ENCODE measurements around the gene OLFM2.
"Not testable (repeated sequence)": the region's sequence is repeated elsewhere in the genome, so short reads cannot be mapped to it uniquely, and the experiment has no call there.

The OLFM2 gene

DNA sequence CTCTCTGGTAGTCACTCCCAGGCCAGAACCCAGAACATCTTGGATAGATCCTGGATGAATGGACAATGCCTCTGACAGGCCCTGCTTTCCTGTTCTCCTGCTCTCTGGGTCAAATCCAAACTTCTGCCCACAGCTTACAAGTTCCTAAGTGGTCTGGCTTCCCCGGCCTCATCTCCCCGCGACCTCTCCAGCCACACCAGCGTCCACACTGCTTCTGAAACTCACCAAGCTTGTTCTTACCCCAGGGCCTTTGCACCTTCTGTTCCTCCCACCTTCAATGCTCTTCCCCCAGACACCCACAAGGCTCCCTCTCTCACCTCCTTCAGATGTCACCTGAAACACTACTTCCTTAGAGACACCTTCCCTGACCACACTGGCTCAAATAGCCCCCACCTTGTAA is 3.5 kb downstream of the OLFM2 start:
- TF ChIP-seq EZH2phosphoT487 (IDR thresholded peaks at IDR 0.05; ENCODE audit: low read depth), result no peak
- TF ChIP-seq, protein P1, sequence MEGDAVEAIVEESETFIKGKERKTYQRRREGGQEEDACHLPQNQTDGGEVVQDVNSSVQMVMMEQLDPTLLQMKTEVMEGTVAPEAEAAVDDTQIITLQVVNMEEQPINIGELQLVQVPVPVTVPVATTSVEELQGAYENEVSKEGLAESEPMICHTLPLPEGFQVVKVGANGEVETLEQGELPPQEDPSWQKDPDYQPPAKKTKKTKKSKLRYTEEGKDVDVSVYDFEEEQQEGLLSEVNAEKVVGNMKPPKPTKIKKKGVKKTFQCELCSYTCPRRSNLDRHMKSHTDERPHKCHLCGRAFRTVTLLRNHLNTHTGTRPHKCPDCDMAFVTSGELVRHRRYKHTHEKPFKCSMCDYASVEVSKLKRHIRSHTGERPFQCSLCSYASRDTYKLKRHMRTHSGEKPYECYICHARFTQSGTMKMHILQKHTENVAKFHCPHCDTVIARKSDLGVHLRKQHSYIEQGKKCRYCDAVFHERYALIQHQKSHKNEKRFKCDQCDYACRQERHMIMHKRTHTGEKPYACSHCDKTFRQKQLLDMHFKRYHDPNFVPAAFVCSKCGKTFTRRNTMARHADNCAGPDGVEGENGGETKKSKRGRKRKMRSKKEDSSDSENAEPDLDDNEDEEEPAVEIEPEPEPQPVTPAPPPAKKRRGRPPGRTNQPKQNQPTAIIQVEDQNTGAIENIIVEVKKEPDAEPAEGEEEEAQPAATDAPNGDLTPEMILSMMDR (IDR thresholded peaks at IDR 0.05; ENCODE audit: low read depth, low read length), result no peak
- H3K9ac ChIP-seq (ENCODE audit: low read length), result no peak overlapping the region
- H3K36me3 ChIP-seq (replicated peaks; ENCODE audit: low read depth, low read length), result no peaks in the 10 kb centered on the region
- no peak overlapping the region for H2AFZ ChIP-seq (ENCODE audit: low read depth, low read length)
- no peaks in the 10 kb centered on the region for H3K9me3 ChIP-seq (ENCODE audit: insufficient read depth, low read length)
- no peaks in the 10 kb centered on the region for H4K20me1 ChIP-seq (ENCODE audit: insufficient read depth, low read length)
- no peak overlapping the region for H3K4me2 ChIP-seq (ENCODE audit: low read length)
- no peak overlapping the region for H3K4me3 ChIP-seq (ENCODE audit: low read length)
- peaks cover 16% of the 10 kb centered on the region for H3K27me3 ChIP-seq (ENCODE audit: low read depth, low read length)
- H3K4me1 ChIP-seq (ENCODE audit: low read length), result peaks cover 9% of the 10 kb centered on the region
- no peaks in the 10 kb centered on the region for H3K79me2 ChIP-seq (ENCODE audit: low read length)
- no peak overlapping the region for H3K27ac ChIP-seq (ENCODE audit: low read length)

DNA sequence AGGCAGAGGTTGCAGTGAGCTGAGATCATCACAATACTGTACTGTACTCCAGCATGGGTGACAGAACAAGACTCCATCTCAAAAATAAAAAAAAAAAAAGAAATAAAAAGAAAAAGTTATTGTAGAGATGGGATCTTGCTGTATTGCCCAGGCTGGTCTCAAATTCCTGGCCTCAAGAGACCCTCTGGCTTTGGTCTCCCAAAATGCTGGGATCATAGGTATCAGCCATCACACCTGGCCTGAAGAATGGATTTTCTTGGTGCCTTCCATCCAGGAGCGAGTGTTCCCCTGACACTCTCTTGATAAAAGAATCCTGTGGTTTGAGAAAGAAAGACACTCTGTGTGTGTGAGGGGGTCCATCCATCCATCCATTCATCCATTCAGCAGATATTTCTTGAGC is 4.7 kb downstream of the OLFM2 start:
- no peak overlapping the region for H3K4me2 ChIP-seq (ENCODE audit: low read length)
- H3K4me1 ChIP-seq (ENCODE audit: low read length), result peaks cover 22% of the 10 kb centered on the region
- H3K79me2 ChIP-seq (ENCODE audit: low read length), result no peaks in the 10 kb centered on the region
- H3K27me3 ChIP-seq (ENCODE audit: low read depth, low read length), result peaks cover 16% of the 10 kb centered on the region
- H3K4me3 ChIP-seq (ENCODE audit: low read length), result no peak overlapping the region
- H3K9ac ChIP-seq (ENCODE audit: low read length), result no peak overlapping the region
- no peaks in the 10 kb centered on the region for H3K9me3 ChIP-seq (ENCODE audit: insufficient read depth, low read length)
- no peak for TF ChIP-seq EZH2phosphoT487 (IDR thresholded peaks at IDR 0.05; ENCODE audit: low read depth)
- TF ChIP-seq, protein P1 (IDR thresholded peaks at IDR 0.05; ENCODE audit: low read depth, low read length), result no peak
- no peaks in the 10 kb centered on the region for H4K20me1 ChIP-seq (ENCODE audit: insufficient read depth, low read length)
- no peak overlapping the region for H2AFZ ChIP-seq (ENCODE audit: low read depth, low read length)
- no peaks in the 10 kb centered on the region for H3K36me3 ChIP-seq (replicated peaks; ENCODE audit: low read depth, low read length)
- H3K27ac ChIP-seq (ENCODE audit: low read length), result no peak overlapping the region

DNA sequence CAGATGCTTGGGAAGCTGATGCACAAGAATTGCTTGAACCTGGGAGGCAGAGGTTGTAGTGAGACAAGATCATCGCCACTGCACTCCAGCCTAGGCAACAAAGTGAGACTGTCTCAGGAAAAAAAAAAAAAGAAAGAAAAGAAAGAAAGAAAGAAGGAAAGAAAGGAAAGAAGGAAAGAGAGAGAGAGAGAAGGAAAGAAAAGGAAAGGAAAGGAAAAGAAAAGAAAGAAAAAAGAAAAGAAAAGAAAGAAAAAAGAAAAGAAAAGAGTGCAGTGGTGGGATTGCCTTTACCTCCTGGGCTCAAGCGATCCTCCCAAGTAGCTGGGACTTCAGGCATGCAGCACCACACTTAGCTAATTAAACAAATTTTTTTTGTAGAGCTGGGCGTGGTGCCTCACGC is 12.9 kb downstream of the OLFM2 start:
- no peak overlapping the region for H3K9ac ChIP-seq (ENCODE audit: low read length)
- H3K27me3 ChIP-seq (ENCODE audit: low read depth, low read length), result peaks cover 3% of the 10 kb centered on the region
- no peak overlapping the region for H3K27ac ChIP-seq (ENCODE audit: low read length)
- peaks cover 19% of the 10 kb centered on the region for H3K4me1 ChIP-seq (ENCODE audit: low read length)
- no peaks in the 10 kb centered on the region for H4K20me1 ChIP-seq (ENCODE audit: insufficient read depth, low read length)
- no peaks in the 10 kb centered on the region for H3K36me3 ChIP-seq (replicated peaks; ENCODE audit: low read depth, low read length)
- H2AFZ ChIP-seq (ENCODE audit: low read depth, low read length), result no peak overlapping the region
- H3K4me2 ChIP-seq (ENCODE audit: low read length), result no peak overlapping the region
- H3K4me3 ChIP-seq (ENCODE audit: low read length), result no peak overlapping the region
- no peak for TF ChIP-seq EZH2phosphoT487 (IDR thresholded peaks at IDR 0.05; ENCODE audit: low read depth)
- TF ChIP-seq, protein P1 (IDR thresholded peaks at IDR 0.05; ENCODE audit: low read depth, low read length), result no peak
- H3K9me3 ChIP-seq (ENCODE audit: insufficient read depth, low read length), result no peaks in the 10 kb centered on the region
- H3K79me2 ChIP-seq (ENCODE audit: low read length), result no peaks in the 10 kb centered on the region

DNA sequence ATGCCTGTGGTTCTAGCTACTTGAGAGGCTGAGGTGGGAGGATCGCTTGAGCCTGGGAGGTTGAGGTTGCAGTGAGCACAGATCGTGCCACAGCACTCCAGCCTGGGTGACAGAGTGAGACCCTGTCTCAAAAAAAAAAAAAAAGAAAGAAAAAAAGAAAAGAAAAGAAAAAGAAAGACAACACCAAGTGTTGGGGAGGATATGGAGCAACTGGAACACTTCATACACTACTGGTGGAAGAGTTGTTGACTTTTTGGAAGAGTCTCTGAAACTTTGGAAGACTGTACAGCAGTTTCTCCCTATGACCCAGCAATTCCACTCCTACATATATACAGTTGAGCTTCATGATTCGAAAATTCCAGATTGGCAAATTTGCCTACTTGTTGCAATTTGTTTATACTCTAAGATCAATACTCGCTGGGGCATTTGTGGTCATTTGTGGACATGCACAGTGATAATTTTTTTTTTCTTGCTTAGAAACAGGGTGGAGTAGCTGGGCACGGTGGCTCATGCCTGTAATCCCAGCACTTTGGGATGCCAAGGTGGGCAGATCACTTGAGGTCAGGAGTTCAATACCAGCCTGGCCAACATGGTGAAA is 13.4 kb downstream of the OLFM2 start:
- H3K9ac ChIP-seq (ENCODE audit: low read length); H2AFZ ChIP-seq (ENCODE audit: low read depth, low read length); H3K79me2 ChIP-seq (ENCODE audit: low read length); H3K9me3 ChIP-seq (ENCODE audit: insufficient read depth, low read length); H4K20me1 ChIP-seq (ENCODE audit: insufficient read depth, low read length); H3K36me3 ChIP-seq (replicated peaks; ENCODE audit: low read depth, low read length); H3K27ac ChIP-seq (ENCODE audit: low read length); H3K4me2 ChIP-seq (ENCODE audit: low read length); H3K4me3 ChIP-seq (ENCODE audit: low read length); H3K27me3 ChIP-seq (ENCODE audit: low read depth, low read length): not testable (repeated sequence)
- H3K4me1 ChIP-seq (ENCODE audit: low read length), result peaks cover 14% of the 10 kb centered on the region
